Stimulated activated CD4-positive, alpha-beta T cell treated with anti-CD3 and anti-CD28 coated beads, Interleukin-4, amount 100 ng/mL, for 1 hour (primary cell): ENCODE results near the gene EYA2.

Experiments used
- DNase-seq: peaks from one replicate; pipeline ENCODE4 v3.0.0-alpha.2; 2020

Gene EYA2

GRCh38 chr20:47215653-47216397 lies 321.2 kb downstream of the EYA2 start:
- no peak for DNase-seq

GRCh38 chr20:47216819-47217410 lies 322.3 kb downstream of the EYA2 start:
- no peak for DNase-seq

- DNase-seq: no peak
These were observed 323.1 kb downstream of the EYA2 start for GRCh38 chr20:47217482-47218446.

GRCh38 chr20:47220161-47220582 lies 325.5 kb downstream of the EYA2 start:
- DNase-seq: peak; percentile 64

GRCh38 chr20:47221036-47221625 lies 326.5 kb downstream of the EYA2 start:
- DNase-seq: no peak

GRCh38 chr20:47222468-47223119 lies 328.0 kb downstream of the EYA2 start:
- DNase-seq: no peak

GRCh38 chr20:47223896-47224295 lies 329.3 kb downstream of the EYA2 start:
- DNase-seq: no peak

- no peak for DNase-seq
These were observed 329.7 kb downstream of the EYA2 start for GRCh38 chr20:47224300-47224791.

GRCh38 chr20:47224857-47225256 lies 330.2 kb downstream of the EYA2 start:
- DNase-seq: no peak

- no peak for DNase-seq
These were observed 330.8 kb downstream of the EYA2 start for GRCh38 chr20:47225458-47225857.

GRCh38 chr20:47227119-47227518 lies 332.5 kb downstream of the EYA2 start:
- no peak for DNase-seq

GRCh38 chr20:47227576-47227975 lies 332.9 kb downstream of the EYA2 start:
- no peak for DNase-seq

GRCh38 chr20:47228654-47229053 lies 334.0 kb downstream of the EYA2 start:
- DNase-seq: no peak

- no peak for DNase-seq
These were observed 336.2 kb downstream of the EYA2 start for GRCh38 chr20:47230811-47231256.

GRCh38 chr20:47231382-47232039 lies 336.9 kb downstream of the EYA2 start:
- no peak for DNase-seq

- no peak for DNase-seq
These were observed 337.9 kb downstream of the EYA2 start for GRCh38 chr20:47232518-47232917.

GRCh38 chr20:47233333-47234188 lies 338.9 kb downstream of the EYA2 start:
- no peak for DNase-seq

- no peak for DNase-seq
These were observed 340.5 kb downstream of the EYA2 start for GRCh38 chr20:47235111-47235510.

- DNase-seq: no peak
These were observed 341.4 kb downstream of the EYA2 start for GRCh38 chr20:47235853-47236638.

GRCh38 chr20:47236639-47236900 lies 341.9 kb downstream of the EYA2 start:
- DNase-seq: no peak
